Lung (tissue), 12 donors: ENCODE measurements around the gene IFT122. TPM values are rescaled to one million over a fixed set of nuclear protein-coding genes. Genes with fewer than 3 reads are reported as not detected.

Experiments used
- ATAC-seq: fragments of 200-7000 bp; cut with Tn5 transposase; one replicate; pipeline ENCODE4 v1.9.1; 2020; ENCODE audit warnings: moderate number of reproducible peaks; ENCODE audit not compliant: insufficient read depth, low FRiP score
- DNase-seq, 3 donors: peaks; one replicate each; pipeline ENCODE4 v3.0.0-alpha.2; 2013 to 2017
- H3K27ac ChIP-seq, 2 donors: one replicate each; pipeline ENCODE4 v1.5.1; 2013; ENCODE audit warnings: mild to moderate bottlenecking in 2 of 2, moderate library complexity in 2 of 2, control low read depth in 1 of 2, inconsistent platforms in 1 of 2, low read depth in 1 of 2, low read length in 1 of 2
- H3K27me3 ChIP-seq, 3 donors: one replicate each; pipeline ENCODE4 v1.5.1; 2013; ENCODE audit warnings: low read length in 2 of 3; ENCODE audit not compliant: control insufficient read depth in 3 of 3, insufficient read depth in 3 of 3
- H3K36me3 ChIP-seq, 4 donors: one replicate each; pipeline ENCODE4 v1.5.1; 2013; ENCODE audit warnings: low read length in 4 of 4, mild to moderate bottlenecking in 1 of 4, moderate library complexity in 1 of 4; ENCODE audit not compliant: control insufficient read depth in 4 of 4, insufficient read depth in 4 of 4
- H3K4me1 ChIP-seq, 5 donors: one replicate each; pipeline ENCODE4 v1.5.1; 2013; ENCODE audit warnings: low read length in 5 of 5, mild to moderate bottlenecking in 2 of 5, moderate library complexity in 1 of 5; ENCODE audit not compliant: control insufficient read depth in 5 of 5, insufficient read depth in 5 of 5
- H3K4me3 ChIP-seq: one replicate; pipeline ENCODE4 v1.5.1; 2013; ENCODE audit warnings: mild to moderate bottlenecking, control low read depth, moderate library complexity
- H3K9ac ChIP-seq, 2 donors: one replicate each; pipeline ENCODE4 v1.5.1; 2013; ENCODE audit warnings: low read length in 2 of 2, control low read depth in 1 of 2; ENCODE audit not compliant: insufficient read depth in 1 of 2
- H3K9me3 ChIP-seq, 4 donors: one replicate each; pipeline ENCODE4 v1.5.1; 2013; ENCODE audit warnings: low read length in 3 of 4, mild to moderate bottlenecking in 1 of 4, moderate library complexity in 1 of 4; ENCODE audit not compliant: control insufficient read depth in 4 of 4, insufficient read depth in 3 of 4
- WGBS, 2 donors: extraction: QIAGEN DNeasy Blood & Tissue Kit; methylation state at CpG; one replicate each; pipeline ENCODE4 v1.1.7; 2013; 5-methylcytosine and 5-hydroxymethylcytosine counted together
- polyA plus RNA-seq, 2 donors: library from polyadenylated mRNA; stranded (reverse); fragments of 200-250 nt; gene quantifications; one replicate each; pipeline ENCODE4 v1.2.1, GENCODE V29; 2013
- total RNA-seq, 2 donors: library from RNA; depleted of rRNA in 1 of 2; stranded (reverse); fragments of >200 nt in 1 of 2; gene quantifications; one replicate each; pipeline ENCODE4 v1.2.1, GENCODE V29; 2014 to 2021
- TF ChIP-seq, protein P1 (sequence below): IDR thresholded peaks from 2 replicates; pipeline ENCODE4 v1.5.1; 2012; ENCODE audit warnings: mild to moderate bottlenecking; ENCODE audit errors: control extremely low read depth, extremely low read depth
- donor health status: control.
- donor health status: control.
- donor health status: Bipolar disorder and iron deficiency.
- donor health status: healthy.
- donor health status: DM: yes; HTN: yes; CAD: no.

Gene IFT122
- total and polyA plus RNA-seq, 4 donors, result 11.0 to 65.7 (median 31.7) TPM

DNA sequence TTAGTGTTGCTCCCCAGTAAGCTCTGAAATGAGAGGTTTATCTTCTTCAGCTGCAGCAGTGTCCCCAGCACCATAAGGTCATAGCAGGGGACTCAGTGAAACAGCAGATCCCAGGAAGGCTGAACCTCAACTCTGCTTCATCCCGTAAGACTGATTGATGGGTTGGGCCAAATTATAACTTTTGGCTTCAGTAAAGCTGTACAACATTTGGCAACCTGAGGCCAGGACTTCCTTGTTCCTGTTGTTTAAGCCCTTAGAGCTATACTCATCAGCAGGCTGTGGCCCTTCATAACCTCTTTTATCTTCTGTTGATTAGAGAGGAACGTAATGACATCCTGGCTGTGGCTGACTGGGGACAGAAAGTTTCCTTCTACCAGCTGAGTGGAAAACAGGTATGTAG, 29.0 kb downstream of the IFT122 start:
- ATAC-seq, result no peak
- H3K4me1 ChIP-seq, result peaks cover 0 to 6% (median 0%) of the 10 kb centered on the region in 5 donors
- no peak overlapping the region for H3K4me3 ChIP-seq
- no peak overlapping the region for H3K9ac ChIP-seq
- H3K9me3 ChIP-seq, result no peaks in the 10 kb centered on the region
- peaks cover 4 to 29% (median 12%) of the 10 kb centered on the region in 4 donors for H3K36me3 ChIP-seq
- DNase-seq, result no peak
- no peaks in the 10 kb centered on the region for H3K27me3 ChIP-seq
- TF ChIP-seq, protein P1, sequence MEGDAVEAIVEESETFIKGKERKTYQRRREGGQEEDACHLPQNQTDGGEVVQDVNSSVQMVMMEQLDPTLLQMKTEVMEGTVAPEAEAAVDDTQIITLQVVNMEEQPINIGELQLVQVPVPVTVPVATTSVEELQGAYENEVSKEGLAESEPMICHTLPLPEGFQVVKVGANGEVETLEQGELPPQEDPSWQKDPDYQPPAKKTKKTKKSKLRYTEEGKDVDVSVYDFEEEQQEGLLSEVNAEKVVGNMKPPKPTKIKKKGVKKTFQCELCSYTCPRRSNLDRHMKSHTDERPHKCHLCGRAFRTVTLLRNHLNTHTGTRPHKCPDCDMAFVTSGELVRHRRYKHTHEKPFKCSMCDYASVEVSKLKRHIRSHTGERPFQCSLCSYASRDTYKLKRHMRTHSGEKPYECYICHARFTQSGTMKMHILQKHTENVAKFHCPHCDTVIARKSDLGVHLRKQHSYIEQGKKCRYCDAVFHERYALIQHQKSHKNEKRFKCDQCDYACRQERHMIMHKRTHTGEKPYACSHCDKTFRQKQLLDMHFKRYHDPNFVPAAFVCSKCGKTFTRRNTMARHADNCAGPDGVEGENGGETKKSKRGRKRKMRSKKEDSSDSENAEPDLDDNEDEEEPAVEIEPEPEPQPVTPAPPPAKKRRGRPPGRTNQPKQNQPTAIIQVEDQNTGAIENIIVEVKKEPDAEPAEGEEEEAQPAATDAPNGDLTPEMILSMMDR, result no peak
- 64 to 72% methylated on average over 2 of the region's 2 CpGs for WGBS, 2 donors
- peak overlapping the region in 1 of 2 donors; percentile 93 for H3K27ac ChIP-seq

DNA sequence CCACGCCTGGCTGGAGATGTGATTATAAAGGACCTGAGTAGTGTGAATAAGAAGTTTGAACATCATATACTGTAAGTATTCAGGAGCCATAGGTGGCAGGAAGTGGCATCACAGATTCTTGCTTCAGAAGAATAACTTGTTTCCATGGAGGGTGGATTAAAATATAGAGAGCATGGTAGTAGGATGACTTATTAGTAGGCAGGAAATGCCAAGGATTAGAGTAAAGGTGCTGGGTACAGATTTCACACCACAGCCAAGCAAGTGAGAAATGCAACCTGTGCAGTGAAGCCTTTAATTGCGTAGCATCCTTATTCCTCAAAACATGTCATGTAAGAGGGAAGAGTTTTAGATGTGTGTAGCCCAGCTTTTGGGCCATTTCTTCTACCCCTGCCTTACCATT, 30.8 kb downstream of the IFT122 start:
- ATAC-seq (no peak), DNase-seq (no peak)
- peaks cover 0 to 24% (median 15%) of the 10 kb centered on the region in 4 donors for H3K36me3 ChIP-seq
- no peak overlapping the region for H3K4me3 ChIP-seq
- TF ChIP-seq, protein P1, result no peak
- H3K27me3 ChIP-seq, result no peaks in the 10 kb centered on the region
- H3K4me1 ChIP-seq, result peaks cover 0 to 6% (median 0%) of the 10 kb centered on the region in 5 donors
- no peaks in the 10 kb centered on the region for H3K9me3 ChIP-seq
- H3K27ac ChIP-seq, result no peak overlapping the region
- no peak overlapping the region for H3K9ac ChIP-seq
- WGBS, 2 donors, result 94 to 97% methylated on average over 2 of the region's 2 CpGs

DNA sequence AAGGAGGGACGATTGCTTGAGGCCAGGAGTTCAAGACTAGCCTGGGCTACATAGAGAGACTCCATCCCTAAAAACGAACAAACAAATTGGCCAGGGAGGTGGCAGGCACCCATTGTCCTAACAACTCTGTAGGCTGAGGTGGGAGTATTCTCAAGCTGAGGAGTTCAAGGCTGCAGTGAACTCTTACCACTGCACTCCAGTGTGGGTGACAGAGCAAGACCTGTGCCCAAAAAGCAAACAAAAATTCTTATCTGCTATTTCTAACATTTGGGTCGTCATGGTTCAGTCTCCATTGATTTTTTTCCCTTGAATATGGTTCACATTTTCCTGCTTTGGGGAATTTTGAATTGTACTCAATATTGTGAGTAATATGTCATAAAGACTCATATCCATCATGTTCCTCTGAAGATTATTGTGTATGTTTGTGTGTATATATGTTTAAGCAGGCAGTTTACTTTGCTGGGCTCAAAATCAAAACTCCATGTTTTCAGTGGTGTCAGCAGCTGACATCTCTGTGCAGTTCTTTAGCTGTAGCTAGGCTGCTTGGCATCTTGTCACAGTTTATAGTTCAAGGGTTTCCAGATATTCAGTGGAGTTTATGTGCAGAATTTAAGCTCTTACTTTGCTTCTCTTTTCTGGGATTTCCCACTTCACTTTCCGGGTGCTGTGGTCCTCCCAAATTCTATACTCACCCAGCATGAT, 33.2 kb downstream of the IFT122 start:
- no peak for ATAC-seq
- H3K4me3 ChIP-seq, result no peak overlapping the region
- H3K9ac ChIP-seq, result no peak overlapping the region
- H3K36me3 ChIP-seq, result peaks cover 5 to 35% (median 19%) of the 10 kb centered on the region in 4 donors
- WGBS, 2 donors, result 87 to 92% methylated on average over 4 of the region's 4 CpGs
- H3K27me3 ChIP-seq, result no peaks in the 10 kb centered on the region
- DNase-seq, result peak in 2 of 3 donors; percentile 52 to 53
- TF ChIP-seq, protein P1, result no peak
- no peaks in the 10 kb centered on the region for H3K9me3 ChIP-seq
- H3K4me1 ChIP-seq, result peaks cover 0 to 6% (median 0%) of the 10 kb centered on the region in 5 donors
- H3K27ac ChIP-seq, result peak overlapping the region in 1 of 2 donors; percentile 26
